HEK293 (cell line): Measurements from ENCODE around the gene GAS7.

ENCODE experiments used
- CTCF ChIA-PET: fragments of 350-600 bp; formaldehyde crosslinking; extraction: SDS; loops from one replicate; lab custom pipeline; 2021; ENCODE audit warnings: antibody characterized with exemption; lab: Yijun Ruan, JAX
- POLR2A ChIA-PET: fragments of 300-600 bp; formaldehyde crosslinking; extraction: SDS; loops from one replicate; lab custom pipeline; 2020; ENCODE audit warnings: antibody characterized with exemption, inconsistent platforms; lab: Yijun Ruan, JAX
- H3K27ac ChIP-seq: fragments of 200-500 bp; sonication (Bioruptor generic); 2 replicates; pipeline ENCODE4 v1.5.1; 2014; ENCODE audit warnings: low read depth, low read length, control low read depth, inconsistent platforms; ENCODE audit errors: extremely low read depth
- H3K36me3 ChIP-seq, 2 experiments: fragments of 200-500 bp in 1 of 2; sonication (Bioruptor generic) in 1 of 2; 1 replicate in 1 of 2; 2 replicates in 1 of 2; pipeline ENCODE4 v1.5.1; 2014 to 2017; ENCODE audit warnings: inconsistent platforms in 2 of 2, low read length in 2 of 2; ENCODE audit not compliant: control insufficient read depth in 2 of 2, insufficient read depth in 1 of 2
- H3K4me1 ChIP-seq: fragments of 200-500 bp; sonication (Bioruptor generic); 2 replicates; pipeline ENCODE4 v1.5.1; 2014; ENCODE audit warnings: mild to moderate bottlenecking, low read length, inconsistent platforms; ENCODE audit not compliant: control insufficient read depth, insufficient read depth
- H3K4me3 ChIP-seq: 2 replicates; pipeline ENCODE4 v1.5.1; 2011; ENCODE audit warnings: low read depth, mild to moderate bottlenecking, control low read depth, low read length, moderate library complexity
- H3K9me3 ChIP-seq: fragments of 200-500 bp; sonication (Bioruptor generic); 2 replicates; pipeline ENCODE4 v1.5.1; 2014; ENCODE audit warnings: low read depth, low read length, inconsistent platforms; ENCODE audit not compliant: control insufficient read depth, insufficient read depth
- BCL11B ChIP-seq: fragments of 450-650 bp; formaldehyde crosslinking; IDR thresholded peaks from 2 replicates; pipeline ENCODE4 v1.5.1; 2016; ENCODE audit warnings: low read depth, missing biosample characterization, missing genetic modification characterization
- OSR2 ChIP-seq: fragments of 450-650 bp; formaldehyde crosslinking; IDR thresholded peaks from 2 replicates; pipeline ENCODE4 v1.5.1; 2016; ENCODE audit warnings: missing biosample characterization, missing genetic modification characterization
- YY1 ChIP-seq: fragments of 450-650 bp; formaldehyde crosslinking; IDR thresholded peaks from 2 replicates; pipeline ENCODE4 v1.5.1; 2018; ENCODE audit warnings: missing biosample characterization, missing genetic modification characterization
- ZBTB20 ChIP-seq: fragments of 450-650 bp; formaldehyde crosslinking; IDR thresholded peaks from 2 replicates; pipeline ENCODE4 v1.5.1; 2016; ENCODE audit warnings: missing biosample characterization, missing genetic modification characterization
- ZFP37 ChIP-seq: fragments of 450-650 bp; formaldehyde crosslinking; IDR thresholded peaks from 2 replicates; pipeline ENCODE4 v1.5.1; 2016; ENCODE audit warnings: missing biosample characterization, missing genetic modification characterization
- ZNF121 ChIP-seq: fragments of 450-650 bp; formaldehyde crosslinking; IDR thresholded peaks from 2 replicates; pipeline ENCODE4 v1.5.1; 2016; ENCODE audit warnings: missing biosample characterization, missing genetic modification characterization
- ZNF16 ChIP-seq: fragments of 450-650 bp; formaldehyde crosslinking; IDR thresholded peaks from 2 replicates; pipeline ENCODE4 v1.5.1; 2016; ENCODE audit warnings: low read depth, missing biosample characterization, missing genetic modification characterization
- ZNF2 ChIP-seq: fragments of 450-650 bp; formaldehyde crosslinking; IDR thresholded peaks from 2 replicates; pipeline ENCODE4 v1.5.1; 2016; ENCODE audit warnings: missing biosample characterization, missing genetic modification characterization
- ZNF274 ChIP-seq, 2 experiments: fragments of 200-500 bp in 1 of 2; fragments of 450-650 bp in 1 of 2; sonication (Bioruptor generic) in 1 of 2; formaldehyde crosslinking in 1 of 2; IDR thresholded peaks; 2 replicates each; pipeline versions ENCODE4 v1.5.1 to v1.6.1; 2014 to 2016; ENCODE audit warnings: borderline replicate concordance in 1 of 2, inconsistent platforms in 1 of 2, low read length in 1 of 2, missing biosample characterization in 1 of 2, missing genetic modification characterization in 1 of 2
- ZNF354C ChIP-seq: fragments of 450-650 bp; formaldehyde crosslinking; IDR thresholded peaks from 2 replicates; pipeline ENCODE4 v1.5.1; 2016; ENCODE audit warnings: missing biosample characterization, missing genetic modification characterization, low read depth, borderline replicate concordance
- ZNF404 ChIP-seq: fragments of 450-650 bp; formaldehyde crosslinking; IDR thresholded peaks from 2 replicates; pipeline ENCODE4 v1.5.1; 2017; ENCODE audit warnings: missing biosample characterization, missing genetic modification characterization
- ZNF473 ChIP-seq: fragments of 450-650 bp; formaldehyde crosslinking; IDR thresholded peaks from 2 replicates; pipeline ENCODE4 v1.5.1; 2017; ENCODE audit warnings: missing biosample characterization, missing genetic modification characterization
- ZNF654 ChIP-seq: fragments of 450-650 bp; formaldehyde crosslinking; IDR thresholded peaks from 2 replicates; pipeline ENCODE4 v1.5.1; 2016; ENCODE audit warnings: low read depth, missing biosample characterization, missing genetic modification characterization
- ZSCAN23 ChIP-seq: fragments of 450-650 bp; formaldehyde crosslinking; IDR thresholded peaks from 2 replicates; pipeline ENCODE4 v1.5.1; 2016; ENCODE audit warnings: missing biosample characterization, missing genetic modification characterization
- TF ChIP-seq, protein P1 (sequence below): sonication (generic); formaldehyde crosslinking; IDR thresholded peaks from 2 replicates; pipeline ENCODE4 v1.8.1; 2022; ENCODE audit warnings: mild to moderate bottlenecking, moderate library complexity, missing genetic modification reagents
- TF ChIP-seq, protein P2 (sequence below): fragments of 450-650 bp; formaldehyde crosslinking; IDR thresholded peaks from 2 replicates; pipeline ENCODE4 v1.5.1; 2016; ENCODE audit warnings: missing biosample characterization, missing genetic modification characterization
- TF ChIP-seq, protein P3 (sequence below): fragments of 450-650 bp; formaldehyde crosslinking; IDR thresholded peaks from 2 replicates; pipeline ENCODE4 v1.5.1; 2016; ENCODE audit warnings: missing biosample characterization, missing genetic modification characterization
- TF ChIP-seq, protein P4 (sequence below): fragments of 450-650 bp; formaldehyde crosslinking; IDR thresholded peaks from 2 replicates; pipeline ENCODE4 v1.5.1; 2016; ENCODE audit warnings: missing biosample characterization, missing genetic modification characterization
- TF ChIP-seq, protein P5 (sequence below): fragments of 450-650 bp; formaldehyde crosslinking; IDR thresholded peaks from 2 replicates; pipeline ENCODE4 v1.5.1; 2016; ENCODE audit warnings: missing biosample characterization, missing genetic modification characterization

GAS7 gene

DNA sequence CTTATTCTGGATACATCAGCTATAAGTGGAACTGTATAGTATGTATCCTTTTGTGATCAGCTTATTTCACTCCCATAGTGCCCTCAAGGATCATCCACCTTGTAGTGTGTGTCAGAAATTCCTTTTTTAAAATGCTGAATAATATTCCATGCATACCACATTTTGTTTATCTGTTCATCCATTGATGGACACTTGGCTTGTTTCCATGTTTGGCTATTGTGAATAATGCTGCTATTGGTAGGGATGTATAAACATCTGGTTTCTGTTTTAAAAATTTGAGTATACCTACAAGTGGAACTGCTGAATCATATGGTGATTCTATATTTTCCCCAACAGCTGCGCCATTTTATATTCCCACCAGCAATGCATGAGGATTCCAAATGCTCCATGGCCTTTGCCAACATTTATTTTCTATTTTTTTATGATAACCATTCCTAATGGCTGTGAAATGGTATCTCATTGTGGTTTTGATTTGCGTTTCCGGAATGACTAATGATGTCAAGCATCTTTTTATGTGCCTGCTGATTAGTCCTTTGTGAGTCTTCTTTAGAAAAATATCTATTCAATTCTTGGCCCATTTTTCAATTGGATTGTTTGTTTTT is 304.9 kb downstream of the GAS7 start:
- no peaks in the 10 kb centered on the region for H3K36me3 ChIP-seq
- TF ChIP-seq BCL11B (tag by site-specific recombination) (no peak), ZNF16 (tag by site-specific recombination) (no peak), OSR2 (tag by site-specific recombination) (no peak), YY1 (tag by site-specific recombination) (no peak)
- TF ChIP-seq, protein P1, sequence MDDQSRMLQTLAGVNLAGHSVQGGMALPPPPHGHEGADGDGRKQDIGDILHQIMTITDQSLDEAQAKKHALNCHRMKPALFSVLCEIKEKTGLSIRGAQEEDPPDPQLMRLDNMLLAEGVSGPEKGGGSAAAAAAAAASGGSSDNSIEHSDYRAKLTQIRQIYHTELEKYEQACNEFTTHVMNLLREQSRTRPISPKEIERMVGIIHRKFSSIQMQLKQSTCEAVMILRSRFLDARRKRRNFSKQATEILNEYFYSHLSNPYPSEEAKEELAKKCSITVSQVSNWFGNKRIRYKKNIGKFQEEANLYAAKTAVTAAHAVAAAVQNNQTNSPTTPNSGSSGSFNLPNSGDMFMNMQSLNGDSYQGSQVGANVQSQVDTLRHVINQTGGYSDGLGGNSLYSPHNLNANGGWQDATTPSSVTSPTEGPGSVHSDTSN (CRISPR knock-in tag): no peak
- TF ChIP-seq, all 188 proteins: peak for 0
- Histone ChIP-seq H3K27ac (no peak overlapping the region), H3K4me1 (no peaks in the 10 kb centered on the region), H3K9me3 (no peaks in the 10 kb centered on the region), H3K4me3 (no peak overlapping the region)
- CTCF ChIA-PET: interaction anchor here (0.8 to 1.6 kb wide), 4 partner anchors 13 to 91 kb away, joined by 3 to 4 read pairs (median 3); no protein-coding TSS in a partner anchor
- POLR2A ChIA-PET: interaction anchor here (0.6 kb wide), 1 partner anchor 11 kb away, joined by 7 read pairs; the partner anchor contains the start of gene RCVRN

DNA sequence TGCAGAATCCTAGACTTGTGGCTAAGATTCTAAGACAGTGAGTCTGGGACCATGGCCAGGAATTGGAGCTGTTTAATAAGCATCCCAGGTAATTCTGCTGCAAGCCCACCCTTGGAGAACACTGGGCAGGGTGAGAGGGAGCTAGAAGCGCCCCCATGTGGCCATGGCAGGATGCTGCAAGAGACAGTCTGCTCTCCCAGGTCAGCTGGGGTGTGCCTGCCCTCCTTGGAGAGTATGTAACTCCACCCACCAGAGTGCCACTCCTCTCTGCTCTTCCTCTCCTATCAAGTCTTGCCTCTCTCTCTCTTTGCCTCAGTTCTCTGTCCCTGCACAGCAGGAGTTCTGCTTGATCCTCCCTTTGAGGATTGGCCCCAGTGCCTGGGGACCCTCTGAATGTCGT is 308.3 kb downstream of the GAS7 start:
- Histone ChIP-seq H3K4me1 (no peaks in the 10 kb centered on the region), H3K27ac (no peak overlapping the region), H3K36me3 (no peaks in the 10 kb centered on the region), H3K4me3 (no peak overlapping the region), H3K9me3 (no peaks in the 10 kb centered on the region)
- ChIA-PET CTCF (interaction anchor here (0.5 to 3.6 kb wide), 41 partner anchors 10 to 594 kb away, joined by 3 to 56 read pairs (median 4); partner anchors contain the start of gene RCVRN), POLR2A (no interaction called here)
- TF ChIP-seq ZBTB20 (tag by site-specific recombination): no peak
- TF ChIP-seq, protein P2, sequence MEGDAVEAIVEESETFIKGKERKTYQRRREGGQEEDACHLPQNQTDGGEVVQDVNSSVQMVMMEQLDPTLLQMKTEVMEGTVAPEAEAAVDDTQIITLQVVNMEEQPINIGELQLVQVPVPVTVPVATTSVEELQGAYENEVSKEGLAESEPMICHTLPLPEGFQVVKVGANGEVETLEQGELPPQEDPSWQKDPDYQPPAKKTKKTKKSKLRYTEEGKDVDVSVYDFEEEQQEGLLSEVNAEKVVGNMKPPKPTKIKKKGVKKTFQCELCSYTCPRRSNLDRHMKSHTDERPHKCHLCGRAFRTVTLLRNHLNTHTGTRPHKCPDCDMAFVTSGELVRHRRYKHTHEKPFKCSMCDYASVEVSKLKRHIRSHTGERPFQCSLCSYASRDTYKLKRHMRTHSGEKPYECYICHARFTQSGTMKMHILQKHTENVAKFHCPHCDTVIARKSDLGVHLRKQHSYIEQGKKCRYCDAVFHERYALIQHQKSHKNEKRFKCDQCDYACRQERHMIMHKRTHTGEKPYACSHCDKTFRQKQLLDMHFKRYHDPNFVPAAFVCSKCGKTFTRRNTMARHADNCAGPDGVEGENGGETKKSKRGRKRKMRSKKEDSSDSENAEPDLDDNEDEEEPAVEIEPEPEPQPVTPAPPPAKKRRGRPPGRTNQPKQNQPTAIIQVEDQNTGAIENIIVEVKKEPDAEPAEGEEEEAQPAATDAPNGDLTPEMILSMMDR (tag by site-specific recombination): no peak
- TF ChIP-seq ZNF404: no peak
- no peak for TF ChIP-seq ZNF354C (tag by site-specific recombination)
- TF ChIP-seq ZNF121 (tag by site-specific recombination): no peak
- 0 out of 2 replicates have a peak, but pooled peaks have one; percentile 34 for TF ChIP-seq ZNF2
- no peak for TF ChIP-seq ZFP37
- TF ChIP-seq, protein P3, sequence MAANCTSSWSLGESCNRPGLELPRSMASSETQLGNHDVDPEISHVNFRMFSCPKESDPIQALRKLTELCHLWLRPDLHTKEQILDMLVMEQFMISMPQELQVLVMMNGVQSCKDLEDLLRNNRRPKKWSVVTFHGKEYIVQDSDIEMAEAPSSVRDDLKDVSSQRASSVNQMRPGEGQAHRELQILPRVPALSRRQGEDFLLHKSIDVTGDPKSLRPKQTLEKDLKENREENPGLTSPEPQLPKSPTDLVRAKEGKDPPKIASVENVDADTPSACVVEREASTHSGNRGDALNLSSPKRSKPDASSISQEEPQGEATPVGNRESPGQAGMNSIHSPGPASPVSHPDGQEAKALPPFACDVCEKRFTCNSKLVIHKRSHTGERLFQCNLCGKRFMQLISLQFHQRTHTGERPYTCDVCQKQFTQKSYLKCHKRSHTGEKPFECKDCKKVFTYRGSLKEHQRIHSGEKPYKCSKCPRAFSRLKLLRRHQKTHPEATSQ (tag by site-specific recombination): no peak
- no peak for TF ChIP-seq ZSCAN23 (tag by site-specific recombination)
- TF ChIP-seq, protein P4, sequence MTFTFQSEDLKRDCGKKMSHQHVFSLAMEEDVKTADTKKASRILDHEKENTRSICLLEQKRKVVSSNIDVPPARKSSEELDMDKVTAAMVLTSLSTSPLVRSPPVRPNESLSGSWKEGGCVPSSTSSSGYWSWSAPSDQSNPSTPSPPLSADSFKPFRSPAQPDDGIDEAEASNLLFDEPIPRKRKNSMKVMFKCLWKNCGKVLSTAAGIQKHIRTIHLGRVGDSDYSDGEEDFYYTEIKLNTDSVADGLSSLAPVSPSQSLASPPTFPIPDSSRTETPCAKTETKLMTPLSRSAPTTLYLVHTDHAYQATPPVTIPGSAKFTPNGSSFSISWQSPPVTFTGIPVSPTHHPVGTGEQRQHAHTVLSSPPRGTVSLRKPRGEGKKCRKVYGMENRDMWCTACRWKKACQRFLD (tag by site-specific recombination): no peak
- TF ChIP-seq, protein P5, sequence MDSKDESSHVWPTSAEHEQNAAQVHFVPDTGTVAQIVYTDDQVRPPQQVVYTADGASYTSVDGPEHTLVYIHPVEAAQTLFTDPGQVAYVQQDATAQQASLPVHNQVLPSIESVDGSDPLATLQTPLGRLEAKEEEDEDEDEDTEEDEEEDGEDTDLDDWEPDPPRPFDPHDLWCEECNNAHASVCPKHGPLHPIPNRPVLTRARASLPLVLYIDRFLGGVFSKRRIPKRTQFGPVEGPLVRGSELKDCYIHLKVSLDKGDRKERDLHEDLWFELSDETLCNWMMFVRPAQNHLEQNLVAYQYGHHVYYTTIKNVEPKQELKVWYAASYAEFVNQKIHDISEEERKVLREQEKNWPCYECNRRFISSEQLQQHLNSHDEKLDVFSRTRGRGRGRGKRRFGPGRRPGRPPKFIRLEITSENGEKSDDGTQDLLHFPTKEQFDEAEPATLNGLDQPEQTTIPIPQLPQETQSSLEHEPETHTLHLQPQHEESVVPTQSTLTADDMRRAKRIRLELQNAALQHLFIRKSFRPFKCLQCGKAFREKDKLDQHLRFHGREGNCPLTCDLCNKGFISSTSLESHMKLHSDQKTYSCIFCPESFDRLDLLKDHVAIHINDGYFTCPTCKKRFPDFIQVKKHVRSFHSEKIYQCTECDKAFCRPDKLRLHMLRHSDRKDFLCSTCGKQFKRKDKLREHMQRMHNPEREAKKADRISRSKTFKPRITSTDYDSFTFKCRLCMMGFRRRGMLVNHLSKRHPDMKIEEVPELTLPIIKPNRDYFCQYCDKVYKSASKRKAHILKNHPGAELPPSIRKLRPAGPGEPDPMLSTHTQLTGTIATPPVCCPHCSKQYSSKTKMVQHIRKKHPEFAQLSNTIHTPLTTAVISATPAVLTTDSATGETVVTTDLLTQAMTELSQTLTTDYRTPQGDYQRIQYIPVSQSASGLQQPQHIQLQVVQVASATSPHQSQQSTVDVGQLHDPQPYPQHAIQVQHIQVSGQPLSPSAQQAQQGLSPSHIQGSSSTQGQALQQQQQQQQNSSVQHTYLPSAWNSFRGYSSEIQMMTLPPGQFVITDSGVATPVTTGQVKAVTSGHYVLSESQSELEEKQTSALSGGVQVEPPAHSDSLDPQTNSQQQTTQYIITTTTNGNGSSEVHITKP (tag by site-specific recombination): peak; percentile 95
- TF ChIP-seq ZNF654 (tag by site-specific recombination): peak; percentile 41
- TF ChIP-seq ZNF473 (tag by site-specific recombination): no peak
- no peak for TF ChIP-seq ZNF274 (IDR thresholded peaks at IDR 0.05; ENCODE audit: low read length)
- no peak for TF ChIP-seq ZNF274 (tag by site-specific recombination; IDR thresholded peaks at IDR 0.05; ENCODE audit: borderline replicate concordance)
